GM11168 (cell line): ENCODE measurements around the gene CD5L.

Source experiments
- in situ Hi-C: fragments of 300-500 bp; cut with MboI; formaldehyde crosslinking; loops from one replicate; pipeline ENCODE4 v1.12.0; 2022; ENCODE audit warnings: low sequenced_read_pairs; ENCODE audit not compliant: unreplicated experiment

Gene CD5L

DNA sequence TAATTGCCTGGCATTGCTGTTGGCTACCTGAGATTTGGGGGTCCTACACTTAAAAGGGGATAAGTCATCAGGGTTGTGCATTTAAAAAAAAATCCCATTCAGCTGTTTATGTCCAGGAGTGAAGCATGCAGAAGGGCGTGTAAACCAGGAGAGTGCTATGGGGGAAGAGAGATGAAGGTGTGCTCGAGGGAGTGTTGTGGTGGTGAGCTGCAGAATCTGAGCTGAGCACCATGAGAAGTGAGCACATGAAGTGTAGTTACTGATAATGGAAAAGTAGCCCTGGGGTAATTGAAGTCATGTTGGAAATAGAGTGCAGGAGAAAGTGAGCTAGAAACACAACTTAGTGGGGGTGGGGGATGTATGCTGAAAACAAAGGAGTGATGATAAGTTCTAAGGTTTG lies 22.4 kb downstream of the CD5L start:
- in situ Hi-C loops: no loop called here

DNA sequence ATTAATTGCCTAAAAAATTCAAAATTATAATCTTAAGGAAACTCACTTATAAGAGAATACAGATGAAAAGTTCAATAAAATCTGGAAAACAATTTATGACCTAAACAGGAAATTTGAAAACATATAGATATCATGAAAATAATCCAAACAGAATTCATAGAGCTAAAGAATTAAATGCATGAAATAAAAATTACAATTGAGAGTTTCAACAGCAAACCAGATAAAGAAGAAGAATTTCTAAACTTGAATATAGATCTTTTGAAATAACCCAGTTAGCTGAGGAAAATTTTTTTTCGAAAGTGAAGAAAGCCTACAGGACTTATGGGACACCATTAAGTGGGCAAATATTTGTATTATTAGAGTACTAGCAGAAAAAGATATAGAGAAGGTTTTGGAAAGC lies 28.3 kb downstream of the CD5L start:
- in situ Hi-C loops: no loop called here

DNA sequence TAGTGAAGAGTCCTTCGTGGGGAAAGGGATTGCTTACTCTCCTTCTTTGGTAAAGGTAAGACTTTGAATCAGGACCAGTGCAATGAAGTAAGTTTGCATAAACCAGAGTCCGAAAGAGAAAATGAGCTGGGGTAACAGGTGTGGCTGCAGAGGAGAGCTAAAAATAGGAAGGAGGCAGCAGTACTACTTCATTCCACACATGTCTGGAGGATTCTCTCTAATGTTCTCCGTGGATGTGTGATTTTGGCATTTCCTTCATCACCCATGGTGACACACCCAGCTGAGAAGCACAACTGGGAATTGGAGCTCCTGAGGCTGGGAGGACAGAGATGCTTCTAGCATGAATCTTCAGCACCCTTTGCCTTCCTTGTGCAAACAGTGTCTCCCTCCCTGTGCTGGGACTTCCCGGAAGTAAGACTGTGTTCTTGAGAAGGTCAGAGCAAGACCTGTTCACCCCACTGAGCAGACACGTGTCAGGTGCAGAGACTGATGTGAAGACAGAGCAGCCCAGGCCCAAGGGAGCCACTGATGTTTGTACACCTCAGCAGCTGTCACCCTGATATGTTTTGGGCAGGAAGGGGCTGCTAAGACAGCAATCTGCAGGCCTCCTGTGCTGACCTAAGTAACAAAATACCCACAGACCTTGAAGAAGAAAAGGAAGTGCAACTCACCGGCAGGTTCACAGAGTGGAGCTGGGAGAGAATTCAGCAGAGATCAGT lies 35.0 kb downstream of the CD5L start:
- in situ Hi-C loops: no loop called here

DNA sequence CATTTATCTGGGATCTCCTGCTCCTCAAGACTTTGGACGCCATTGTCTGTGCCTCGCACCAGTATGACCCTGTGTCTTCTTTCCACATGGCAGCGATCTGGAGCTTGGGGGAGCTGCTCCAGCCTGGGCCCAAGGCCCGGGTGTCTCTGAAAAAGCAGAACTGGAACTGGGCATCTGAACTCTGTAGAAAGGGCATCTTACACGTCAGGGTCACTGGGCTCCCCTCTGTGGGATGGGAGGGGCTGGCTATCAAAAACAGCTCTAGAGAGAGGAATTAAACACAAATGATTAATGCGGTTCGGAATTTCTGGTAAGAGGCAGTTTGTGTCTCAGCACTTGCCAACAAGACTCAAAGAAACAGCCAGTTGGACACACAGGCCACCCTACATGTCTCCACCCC lies 37.8 kb downstream of the CD5L start:
- in situ Hi-C loops: no loop called here

DNA sequence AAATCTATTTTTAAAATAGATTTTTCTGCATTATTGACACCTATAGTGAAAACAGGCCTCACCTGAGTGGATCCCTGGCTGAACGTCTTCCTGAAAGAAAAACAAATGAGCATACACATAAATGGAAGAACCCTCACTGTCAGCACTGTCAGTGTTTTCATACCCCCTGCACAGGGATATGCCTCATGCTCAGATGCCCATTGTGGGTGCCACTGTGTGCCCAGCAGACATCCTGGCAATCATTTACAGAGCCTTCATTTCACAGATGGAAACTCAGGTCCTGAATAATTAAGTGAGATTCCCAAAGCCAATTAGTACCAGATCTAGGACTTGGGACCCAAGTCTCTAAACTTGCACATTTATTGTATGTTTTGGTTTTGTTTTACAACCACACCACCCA lies 41.6 kb downstream of the CD5L start:
- in situ Hi-C loops: no loop called here

DNA sequence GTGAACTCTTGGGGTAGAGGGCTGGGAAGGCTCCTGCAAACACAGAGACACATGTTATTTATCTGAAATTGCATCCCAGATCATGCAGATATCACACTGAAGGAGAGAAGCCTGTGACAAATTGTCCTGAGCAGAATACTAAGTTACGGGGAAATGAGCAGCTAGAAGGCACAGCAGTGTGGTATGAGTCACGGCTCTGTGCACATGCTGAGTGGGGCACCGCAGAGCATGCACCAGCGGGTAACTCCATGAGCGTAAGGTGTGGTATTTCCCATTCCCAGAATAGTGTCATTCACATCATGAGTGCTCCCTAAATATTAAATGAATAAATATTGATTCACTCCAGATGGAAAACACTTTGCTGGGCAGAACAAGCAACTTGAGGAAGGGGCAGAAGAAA lies 43.4 kb downstream of the CD5L start:
- in situ Hi-C loops: no loop called here

DNA sequence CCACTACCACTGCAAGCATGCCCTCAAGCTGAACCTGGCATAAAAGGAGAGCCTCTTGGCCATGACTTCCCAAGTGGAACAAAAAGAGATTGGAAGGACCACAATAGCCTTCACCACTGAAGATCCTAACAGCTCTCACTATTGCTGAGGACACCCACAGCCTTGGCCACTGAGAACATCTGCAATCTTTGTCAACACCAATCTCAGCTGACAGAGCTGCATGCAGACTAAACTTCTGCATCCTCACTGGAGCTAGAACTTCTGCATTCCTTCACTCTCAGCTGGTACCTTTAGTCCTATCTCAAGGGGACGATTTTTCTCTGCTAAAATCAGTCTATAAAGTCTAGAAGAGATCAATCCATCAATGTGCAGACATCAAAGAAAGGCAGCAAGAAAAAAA lies 56.4 kb downstream of the CD5L start:
- in situ Hi-C loops: no loop called here

DNA sequence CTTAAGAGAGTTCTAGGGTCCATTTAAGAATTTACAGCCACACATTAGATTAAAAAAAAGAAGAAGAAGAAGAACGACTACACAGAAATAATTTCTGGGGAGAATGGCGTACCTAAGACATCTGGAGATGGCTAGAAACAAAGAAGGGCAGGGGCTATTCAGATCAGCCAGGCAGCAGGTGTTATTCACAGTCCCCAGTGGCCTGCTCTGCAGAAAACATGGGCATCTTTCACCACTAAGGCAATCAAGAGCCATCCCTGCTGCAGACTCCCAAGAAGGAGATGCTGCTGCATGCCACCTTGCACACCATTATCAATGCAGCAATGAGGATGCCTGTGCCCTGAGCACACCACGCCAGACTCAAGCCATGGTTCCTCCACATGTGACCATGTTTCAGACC lies 56.8 kb downstream of the CD5L start:
- in situ Hi-C loops: no loop called here

DNA sequence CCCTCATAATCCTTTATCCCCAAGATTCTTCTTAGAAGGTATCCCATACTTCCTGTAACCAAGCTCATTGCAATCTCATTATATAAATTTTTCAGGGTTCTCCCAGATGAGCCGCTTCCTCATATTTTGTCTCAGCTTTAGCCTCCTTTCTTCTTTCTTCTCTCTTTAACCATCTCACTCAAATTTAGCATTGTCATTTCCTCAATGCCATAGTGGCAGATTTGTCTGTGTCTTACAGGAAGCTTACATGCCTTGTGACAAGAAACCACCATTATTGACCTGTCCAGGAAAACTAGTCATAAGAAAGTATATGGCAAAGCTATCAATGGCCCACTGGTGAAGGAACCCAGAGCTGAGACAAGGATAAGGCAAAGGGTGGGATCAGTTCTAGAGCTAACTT lies 58.7 kb downstream of the CD5L start:
- in situ Hi-C loops: no loop called here

DNA sequence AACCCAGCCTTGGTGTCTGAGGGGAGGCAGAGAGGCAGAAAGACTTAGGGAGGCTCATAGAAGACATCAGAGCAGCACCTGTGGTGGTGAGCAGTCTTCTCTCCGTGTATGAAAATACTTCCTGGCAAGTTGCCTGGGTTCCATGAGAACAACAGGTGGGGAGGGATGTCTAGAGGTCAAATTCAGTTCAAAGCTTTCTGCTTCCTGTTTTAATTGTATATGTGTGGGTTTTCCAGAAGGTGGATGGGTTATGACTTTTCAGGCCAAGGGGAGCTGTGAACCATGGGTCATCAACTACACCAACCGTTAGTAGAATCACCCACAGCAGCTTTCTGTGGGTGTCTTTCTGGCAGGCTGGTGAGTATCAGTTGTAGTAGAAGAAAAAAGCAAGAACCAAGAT lies 60.6 kb downstream of the CD5L start:
- in situ Hi-C loops: no loop called here
